Colonic mucosa (tissue), 4 donors: ENCODE measurements around the gene P2RX3. TPM values are rescaled to one million over a fixed set of nuclear protein-coding genes. Genes with fewer than 3 reads are reported as not detected.

Experiments
- DNase-seq: peaks from one replicate; pipeline ENCODE4 v3.0.0-alpha.2; 2020
- H3K27ac ChIP-seq: fragments of 200-600 bp; one replicate; pipeline ENCODE4 v1.8.0; 2021
- H3K27me3 ChIP-seq: fragments of 200-600 bp; one replicate; pipeline ENCODE4 v1.8.0; 2021
- H3K36me3 ChIP-seq: fragments of 200-600 bp; one replicate; pipeline ENCODE4 v1.8.0; 2021
- H3K4me1 ChIP-seq: fragments of 200-600 bp; one replicate; pipeline ENCODE4 v1.8.0; 2021; ENCODE audit warnings: mild to moderate bottlenecking
- H3K4me3 ChIP-seq: fragments of 200-600 bp; one replicate; pipeline ENCODE4 v1.8.0; 2021
- H3K9ac ChIP-seq, 2 donors: one replicate each; pipeline ENCODE4 v1.7.0; 2013; ENCODE audit warnings: control low read depth in 2 of 2, low read depth in 2 of 2, low read length in 2 of 2
- H3K9me3 ChIP-seq: fragments of 200-600 bp; one replicate; pipeline ENCODE4 v1.8.0; 2021
- intact Hi-C: fragments of 100-400 bp; cut with DNase I; formaldehyde crosslinking; loops from one replicate; pipeline ENCODE4 v1.14.1; 2022
- total RNA-seq, 2 donors: library from RNA; stranded (reverse); fragmentation: NEBNext Ultra II Directional in 1 of 2; extraction: Animal tissue kit (Norgen Biotek cat#: 25700) in 1 of 2; gene quantifications; one replicate each; pipeline ENCODE4 v1.2.1, GENCODE V29; 2021
- TF ChIP-seq, protein P1 (sequence below): fragments of 200-600 bp; IDR thresholded peaks from one replicate; pipeline ENCODE4 v1.8.0; 2022; ENCODE audit warnings: antibody characterized with exemption, mild to moderate bottlenecking
- donor health status: healthy.
- donor health status: DM: no; HTN: no; CAD: no.
- donor health status: DM: no; HTN: no; CAD: no.

Gene P2RX3
- total RNA-seq, 2 donors from 2014 or later, result not detected

DNA sequence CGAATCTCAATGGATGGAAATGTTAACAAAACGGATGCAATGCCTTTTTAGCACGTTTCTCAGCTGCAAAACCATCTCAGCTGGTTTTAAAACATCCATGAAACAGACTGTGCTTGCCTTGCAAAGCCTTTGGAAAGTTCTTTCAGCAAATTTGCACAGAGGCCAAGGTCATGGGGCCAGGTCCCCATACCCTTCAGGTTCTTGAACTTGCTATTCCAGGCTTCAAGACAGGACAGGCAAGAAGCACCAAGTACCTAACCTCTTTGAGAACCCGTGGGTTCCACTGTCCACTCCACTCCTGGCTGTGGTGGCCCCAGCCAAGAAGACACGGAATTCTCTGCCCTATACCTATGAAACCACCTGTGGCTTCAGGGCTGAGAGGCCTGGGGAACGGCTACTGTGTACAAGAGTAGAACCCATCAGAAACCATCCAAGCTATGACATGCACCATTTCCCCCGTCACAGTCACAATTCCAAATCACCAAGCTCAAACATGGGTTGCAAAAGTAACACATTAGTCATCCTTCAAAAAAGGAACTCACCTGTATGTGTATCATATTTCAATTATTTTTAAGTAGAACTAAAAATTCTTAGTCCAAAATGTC lies 30.4 kb upstream of the P2RX3 start:
- no peaks in the 10 kb centered on the region for H3K36me3 ChIP-seq
- no peak overlapping the region for H3K4me3 ChIP-seq
- intact Hi-C loops, result no loop called here
- H3K27me3 ChIP-seq, result no peaks in the 10 kb centered on the region
- DNase-seq, result no peak
- H3K27ac ChIP-seq, result no peak overlapping the region
- H3K9ac ChIP-seq, result peak overlapping the region in 1 of 2 donors; percentile 12
- no peaks in the 10 kb centered on the region for H3K9me3 ChIP-seq
- TF ChIP-seq, protein P1, sequence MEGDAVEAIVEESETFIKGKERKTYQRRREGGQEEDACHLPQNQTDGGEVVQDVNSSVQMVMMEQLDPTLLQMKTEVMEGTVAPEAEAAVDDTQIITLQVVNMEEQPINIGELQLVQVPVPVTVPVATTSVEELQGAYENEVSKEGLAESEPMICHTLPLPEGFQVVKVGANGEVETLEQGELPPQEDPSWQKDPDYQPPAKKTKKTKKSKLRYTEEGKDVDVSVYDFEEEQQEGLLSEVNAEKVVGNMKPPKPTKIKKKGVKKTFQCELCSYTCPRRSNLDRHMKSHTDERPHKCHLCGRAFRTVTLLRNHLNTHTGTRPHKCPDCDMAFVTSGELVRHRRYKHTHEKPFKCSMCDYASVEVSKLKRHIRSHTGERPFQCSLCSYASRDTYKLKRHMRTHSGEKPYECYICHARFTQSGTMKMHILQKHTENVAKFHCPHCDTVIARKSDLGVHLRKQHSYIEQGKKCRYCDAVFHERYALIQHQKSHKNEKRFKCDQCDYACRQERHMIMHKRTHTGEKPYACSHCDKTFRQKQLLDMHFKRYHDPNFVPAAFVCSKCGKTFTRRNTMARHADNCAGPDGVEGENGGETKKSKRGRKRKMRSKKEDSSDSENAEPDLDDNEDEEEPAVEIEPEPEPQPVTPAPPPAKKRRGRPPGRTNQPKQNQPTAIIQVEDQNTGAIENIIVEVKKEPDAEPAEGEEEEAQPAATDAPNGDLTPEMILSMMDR, result no peak
- H3K4me1 ChIP-seq, result peaks cover 11% of the 10 kb centered on the region

DNA sequence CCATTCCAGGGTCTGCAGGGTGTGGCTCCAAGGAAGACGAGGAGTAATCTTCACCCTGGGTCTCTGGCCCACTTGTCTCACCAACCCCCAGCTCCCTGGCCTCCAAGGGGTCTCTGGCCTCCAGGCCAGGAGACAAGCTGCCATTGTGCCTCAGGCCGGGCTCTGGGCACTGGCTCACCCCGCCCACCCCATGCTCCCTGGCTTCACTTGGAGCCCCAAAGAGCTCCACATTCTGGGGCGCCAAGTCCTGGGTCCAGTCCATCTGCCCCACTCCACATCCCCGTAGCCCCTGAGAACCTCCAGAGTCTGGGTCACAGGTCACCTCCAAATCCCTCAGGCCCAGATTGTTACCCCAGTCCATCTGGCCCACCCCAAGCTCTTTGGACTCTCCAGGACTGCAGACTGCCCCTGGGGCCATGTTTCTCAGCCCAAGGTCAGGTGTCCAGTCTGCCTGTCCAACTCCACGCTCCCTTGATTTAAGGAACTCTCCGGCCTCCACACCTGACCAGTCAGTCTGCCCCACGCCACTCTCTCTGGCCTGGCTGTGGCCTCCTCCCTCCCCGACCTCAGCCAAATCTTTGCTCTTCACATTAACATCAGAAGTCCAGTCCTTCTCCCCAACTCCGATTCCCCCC lies 29.6 kb upstream of the P2RX3 start:
- H3K27ac ChIP-seq, result no peak overlapping the region
- no peaks in the 10 kb centered on the region for H3K27me3 ChIP-seq
- intact Hi-C loops, result no loop called here
- peaks cover 11% of the 10 kb centered on the region for H3K4me1 ChIP-seq
- no peak overlapping the region for H3K4me3 ChIP-seq
- no peaks in the 10 kb centered on the region for H3K36me3 ChIP-seq
- no peak for DNase-seq
- TF ChIP-seq, protein P1, result no peak
- H3K9me3 ChIP-seq, result no peaks in the 10 kb centered on the region
- no peak overlapping the region for H3K9ac ChIP-seq

DNA sequence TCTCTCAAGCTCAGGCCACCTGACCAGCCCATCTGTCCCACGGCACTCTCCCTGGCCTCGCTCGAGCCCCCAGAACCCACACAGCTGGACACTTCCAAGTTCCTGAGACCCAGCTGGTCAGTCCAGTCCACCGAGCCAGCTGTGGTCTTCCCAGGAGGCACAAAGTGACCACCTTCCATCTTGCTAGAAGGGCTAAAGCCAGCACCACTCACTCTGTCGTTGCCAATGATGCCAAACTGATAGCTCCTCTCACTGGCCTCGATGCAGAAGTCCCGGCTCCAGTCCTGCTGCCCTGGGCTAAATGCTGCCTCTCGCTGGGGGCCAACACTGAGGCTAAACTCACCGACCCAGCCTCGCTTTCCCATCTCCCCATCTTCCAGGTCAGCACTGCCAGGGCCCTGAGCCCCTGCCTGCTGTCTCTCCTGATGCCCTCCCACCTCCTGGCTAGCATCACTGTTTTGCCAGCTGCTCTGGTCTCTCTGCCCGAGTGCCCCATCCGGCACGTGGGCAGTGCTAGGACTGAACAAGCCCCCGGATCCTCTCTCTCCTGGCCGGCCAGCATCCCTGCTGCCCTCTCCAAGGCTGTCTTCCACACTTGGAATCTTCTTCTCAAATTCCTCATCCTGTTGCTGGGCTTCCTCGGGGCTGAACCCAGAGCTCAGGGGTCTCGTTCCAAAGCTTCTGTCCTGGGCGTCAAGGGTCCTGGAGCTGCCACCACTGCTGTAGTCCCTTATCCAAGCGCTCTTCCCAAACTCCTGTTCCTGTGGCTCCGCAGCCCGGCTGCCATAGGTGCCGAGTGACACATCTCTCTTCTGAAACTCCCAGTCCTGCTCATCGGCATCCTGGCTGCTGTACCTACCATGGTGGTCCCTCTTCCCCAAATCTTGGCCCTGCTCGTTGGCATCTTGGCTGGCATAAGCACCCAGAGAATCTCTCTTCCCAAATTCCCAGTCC lies 28.8 kb upstream of the P2RX3 start:
- DNase-seq, result no peak
- Histone ChIP-seq H3K4me3 (no peak overlapping the region), H3K36me3 (no peaks in the 10 kb centered on the region), H3K9me3 (no peaks in the 10 kb centered on the region), H3K4me1 (peaks cover 11% of the 10 kb centered on the region), H3K9ac (no peak overlapping the region), H3K27ac (no peak overlapping the region), H3K27me3 (no peaks in the 10 kb centered on the region)
- intact Hi-C loops, result no loop called here
- TF ChIP-seq, protein P1, result no peak

DNA sequence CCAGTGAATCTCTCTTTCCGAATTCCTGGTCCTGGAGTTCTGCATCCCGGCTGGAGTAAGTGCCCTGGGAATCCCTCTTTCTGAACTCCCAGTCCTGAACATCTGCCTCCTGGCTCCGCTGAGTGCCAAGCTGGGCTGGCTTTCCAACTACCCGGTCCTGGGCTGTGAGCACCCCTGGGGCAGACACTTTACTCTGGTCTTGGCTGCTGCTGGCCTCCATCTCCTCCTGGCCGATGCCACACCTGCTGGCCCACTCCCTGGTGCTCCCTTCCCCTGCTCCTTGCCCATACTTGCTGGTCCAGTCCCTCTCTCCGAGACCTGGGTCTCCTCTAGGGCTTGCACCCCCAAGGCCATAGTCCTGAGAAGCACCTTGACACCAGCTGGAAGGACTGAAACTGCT lies 28.1 kb upstream of the P2RX3 start:
- intact Hi-C loops, result no loop called here
- no peak for DNase-seq
- H3K27me3 ChIP-seq, result no peaks in the 10 kb centered on the region
- H3K9ac ChIP-seq, result peak overlapping the region; percentile 24 to 60
- no peak overlapping the region for H3K4me3 ChIP-seq
- peak overlapping the region; percentile 87 for H3K27ac ChIP-seq
- TF ChIP-seq, protein P1, result no peak
- H3K4me1 ChIP-seq, result peaks cover 11% of the 10 kb centered on the region
- no peaks in the 10 kb centered on the region for H3K9me3 ChIP-seq
- no peaks in the 10 kb centered on the region for H3K36me3 ChIP-seq

DNA sequence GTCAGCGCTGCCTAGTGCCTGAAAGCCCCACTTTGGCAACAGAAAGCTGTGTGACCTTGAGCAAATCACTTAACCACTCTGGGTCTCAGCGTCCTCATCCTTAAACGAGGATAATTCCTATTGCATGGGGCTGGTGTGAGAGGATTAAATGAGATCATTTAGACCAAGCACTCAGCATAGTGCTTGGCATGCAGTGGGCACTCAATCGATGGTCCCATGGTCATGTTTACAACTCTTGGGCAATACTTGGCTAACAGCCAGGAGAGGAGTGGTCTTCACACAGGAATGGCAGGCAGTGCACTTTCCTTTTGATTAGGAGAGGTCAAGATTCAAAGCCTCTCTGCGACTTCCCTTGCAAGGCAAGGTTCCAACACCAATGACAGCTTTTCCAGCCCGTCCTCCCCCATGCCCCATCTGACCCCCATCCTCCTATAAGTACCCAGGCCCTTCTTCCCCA lies 27.5 kb upstream of the P2RX3 start:
- Histone ChIP-seq H3K27me3 (no peaks in the 10 kb centered on the region), H3K27ac (peak overlapping the region; percentile 87), H3K9ac (peak overlapping the region; percentile 51 to 60), H3K9me3 (no peaks in the 10 kb centered on the region), H3K4me3 (peak overlapping the region; percentile 40), H3K36me3 (no peaks in the 10 kb centered on the region), H3K4me1 (peaks cover 11% of the 10 kb centered on the region)
- TF ChIP-seq, protein P1, result no peak
- intact Hi-C loops, result no loop called here
- no peak for DNase-seq
